Psoas muscle (tissue), 7 donors: ENCODE results near the gene LOC128125822.

Experiments used
- ATAC-seq, 4 donors: fragments of 200-7000 bp; cut with Tn5 transposase; one replicate each; pipeline ENCODE4 v1.9.1; 2020; ENCODE audit warnings: moderate library complexity in 3 of 4, mild to moderate bottlenecking in 2 of 4
- DNase-seq, 2 donors: peaks; one replicate each; pipeline ENCODE4 v3.0.0-alpha.2; 2020
- H3K27ac ChIP-seq: fragments of 200-600 bp; one replicate; pipeline ENCODE4 v1.8.0; 2022
- H3K27me3 ChIP-seq, 3 donors: fragments of 200-600 bp in 1 of 3; one replicate each; pipeline versions ENCODE4 v1.6.1 to v1.8.0; 2013 to 2022; ENCODE audit warnings: low read length in 2 of 3, mild to moderate bottlenecking in 2 of 3, moderate library complexity in 1 of 3; ENCODE audit not compliant: insufficient read depth in 3 of 3
- H3K36me3 ChIP-seq, 2 donors: fragments of 200-600 bp in 1 of 2; one replicate each; pipeline versions ENCODE4 v1.6.1 to v1.8.0; 2013 to 2022; ENCODE audit warnings: low read depth in 1 of 2, mild to moderate bottlenecking in 1 of 2, moderate library complexity in 1 of 2; ENCODE audit not compliant: insufficient read depth in 1 of 2
- H3K4me1 ChIP-seq: fragments of 200-600 bp; one replicate; pipeline ENCODE4 v1.8.0; 2022
- H3K4me3 ChIP-seq: fragments of 200-600 bp; one replicate; pipeline ENCODE4 v1.8.0; 2022; ENCODE audit warnings: mild to moderate bottlenecking
- H3K9me3 ChIP-seq: fragments of 200-600 bp; one replicate; pipeline ENCODE4 v1.8.0; 2022
- WGBS, 3 donors: extraction: QIAGEN DNeasy Blood & Tissue Kit; methylation state at CpG; one replicate each; pipeline versions ENCODE4 v1.1.6 to v1.1.7; 2013; 5-methylcytosine and 5-hydroxymethylcytosine counted together
- intact Hi-C, 2 donors: fragments of 100-400 bp; cut with DNase I; formaldehyde crosslinking; loops; one replicate each; pipeline versions ENCODE4 v1.11.0 to v1.14.2; 2022
- TF ChIP-seq, protein P1 (sequence below): fragments of 200-600 bp; IDR thresholded peaks from one replicate; pipeline ENCODE4 v1.8.0; 2022; ENCODE audit warnings: antibody characterized with exemption
- donor health status: healthy with polysubstance abuse.
- donor health status: DM: no; HTN: no; CAD: no; lungs with moderate emphysema.
- donor health status: Bipolar disorder and iron deficiency.
- donor health status: healthy.
- donor health status: DM: yes; HTN: yes; CAD: no.
- donor health status: DM: no; HTN: no; CAD: no.
- donor health status: DM: yes; HTN: yes; CAD: no.

LOC128125822 gene

GRCh38 chr6:63527658-63528514 is 44.4 kb upstream of the LOC128125822 start:
- intact Hi-C loops, result loop anchor here in 1 of 2 donors (5.0 kb wide), 1 partner anchor 51 kb away; no protein-coding TSS in a partner anchor
- TF ChIP-seq, protein P1, sequence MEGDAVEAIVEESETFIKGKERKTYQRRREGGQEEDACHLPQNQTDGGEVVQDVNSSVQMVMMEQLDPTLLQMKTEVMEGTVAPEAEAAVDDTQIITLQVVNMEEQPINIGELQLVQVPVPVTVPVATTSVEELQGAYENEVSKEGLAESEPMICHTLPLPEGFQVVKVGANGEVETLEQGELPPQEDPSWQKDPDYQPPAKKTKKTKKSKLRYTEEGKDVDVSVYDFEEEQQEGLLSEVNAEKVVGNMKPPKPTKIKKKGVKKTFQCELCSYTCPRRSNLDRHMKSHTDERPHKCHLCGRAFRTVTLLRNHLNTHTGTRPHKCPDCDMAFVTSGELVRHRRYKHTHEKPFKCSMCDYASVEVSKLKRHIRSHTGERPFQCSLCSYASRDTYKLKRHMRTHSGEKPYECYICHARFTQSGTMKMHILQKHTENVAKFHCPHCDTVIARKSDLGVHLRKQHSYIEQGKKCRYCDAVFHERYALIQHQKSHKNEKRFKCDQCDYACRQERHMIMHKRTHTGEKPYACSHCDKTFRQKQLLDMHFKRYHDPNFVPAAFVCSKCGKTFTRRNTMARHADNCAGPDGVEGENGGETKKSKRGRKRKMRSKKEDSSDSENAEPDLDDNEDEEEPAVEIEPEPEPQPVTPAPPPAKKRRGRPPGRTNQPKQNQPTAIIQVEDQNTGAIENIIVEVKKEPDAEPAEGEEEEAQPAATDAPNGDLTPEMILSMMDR, result no peak
- WGBS, 3 donors, result 58 to 64% (median 58%) methylated on average over 6 of the region's 6 CpGs
- H3K4me1 ChIP-seq, result peaks cover 10% of the 10 kb centered on the region
- H3K27me3 ChIP-seq, result no peaks in the 10 kb centered on the region
- peak overlapping the region; percentile 35 for H3K4me3 ChIP-seq
- H3K36me3 ChIP-seq, result no peaks in the 10 kb centered on the region
- ATAC-seq, result peak; percentile 96 to 99 (median 97)
- no peaks in the 10 kb centered on the region for H3K9me3 ChIP-seq
- H3K27ac ChIP-seq, result peak overlapping the region; percentile 80
- DNase-seq, result peak; percentile 25 to 62

DNA sequence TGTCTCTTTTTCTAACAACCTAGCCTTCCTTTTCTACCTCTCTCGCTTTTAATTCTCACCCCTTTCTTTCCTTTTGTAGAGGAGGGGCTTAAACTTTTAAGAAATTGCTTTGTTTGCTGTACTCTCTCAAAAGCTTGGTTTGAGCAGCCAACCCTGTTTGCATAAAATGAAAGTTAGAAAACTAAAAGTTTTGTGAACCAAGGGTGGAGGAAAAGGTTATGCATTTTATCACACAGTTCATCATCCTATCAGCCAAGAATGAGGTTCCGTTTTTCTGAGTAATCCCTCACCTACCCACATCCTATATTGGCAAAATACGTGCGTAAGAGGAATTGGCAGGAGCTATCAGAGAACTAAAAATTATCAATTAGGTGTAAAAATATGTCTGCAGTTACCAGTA is 42.8 kb upstream of the LOC128125822 start:
- Histone ChIP-seq H3K4me1 (peaks cover 10% of the 10 kb centered on the region), H3K27ac (peak overlapping the region; percentile 31), H3K36me3 (no peaks in the 10 kb centered on the region), H3K27me3 (no peaks in the 10 kb centered on the region), H3K4me3 (peak overlapping the region; percentile 21), H3K9me3 (no peaks in the 10 kb centered on the region)
- DNase-seq (no peak), ATAC-seq (no peak)
- TF ChIP-seq, protein P1, result no peak
- 54 to 68% (median 58%) methylated on average over 4 of the region's 4 CpGs for WGBS, 3 donors
- intact Hi-C loops, result loop anchor here in 1 of 2 donors (5.0 kb wide), 1 partner anchor 52 kb away; no protein-coding TSS in a partner anchor

- intact Hi-C loops, result no loop called here
- peak overlapping the region; percentile 31 for H3K27ac ChIP-seq
Observed at GRCh38 chr6:63530182-63530581, 42.1 kb upstream of the LOC128125822 start.

GRCh38 chr6:63530991-63531390 is 41.3 kb upstream of the LOC128125822 start:
- Histone ChIP-seq H3K4me1 (peaks cover 10% of the 10 kb centered on the region), H3K36me3 (no peaks in the 10 kb centered on the region), H3K4me3 (no peak overlapping the region), H3K27ac (peak overlapping the region; percentile 31), H3K9me3 (no peaks in the 10 kb centered on the region), H3K27me3 (no peaks in the 10 kb centered on the region)
- ATAC-seq (no peak), DNase-seq (no peak)
- 80 to 91% (median 82%) methylated on average over 1 of the region's 1 CpG for WGBS, 3 donors
- intact Hi-C loops, result no loop called here
- TF ChIP-seq, protein P1, result no peak

More at GRCh38 chr6:63530182-63530581, 42.1 kb upstream of the LOC128125822 start:
- no peaks in the 10 kb centered on the region for H3K36me3 ChIP-seq
- H3K9me3 ChIP-seq, result no peaks in the 10 kb centered on the region
- WGBS, 3 donors, result 81 to 89% (median 82%) methylated on average over 3 of the region's 3 CpGs
- ATAC-seq (no peak), DNase-seq (no peak)
- H3K27me3 ChIP-seq, result no peaks in the 10 kb centered on the region
- H3K4me1 ChIP-seq, result peaks cover 10% of the 10 kb centered on the region
- TF ChIP-seq, protein P1, result no peak
- peak overlapping the region; percentile 21 for H3K4me3 ChIP-seq
